HepG2 (cell line): ENCODE data around the gene BCL2L1. TPM values are rescaled to one million over a fixed set of nuclear protein-coding genes. Genes with fewer than 3 reads are reported as not detected.

Experiments
- ETV6 ChIP-seq: sonication (generic); formaldehyde crosslinking; conservative IDR thresholded peaks from 2 replicates; pipeline ENCODE4 v1.4.0; 2020; ENCODE audit warnings: missing genetic modification reagents
- FOXM1 ChIP-seq: sonication (generic); formaldehyde crosslinking; IDR thresholded peaks from 2 replicates; pipeline ENCODE4 v1.5.0; 2020; ENCODE audit warnings: missing genetic modification reagents
- MXD1 ChIP-seq: sonication (generic); formaldehyde crosslinking; IDR thresholded peaks from 2 replicates; pipeline ENCODE4 v1.4.0; 2020; ENCODE audit warnings: mild to moderate bottlenecking, missing genetic modification reagents
- NCOA2 ChIP-seq: sonication (generic); formaldehyde crosslinking; IDR thresholded peaks from 2 replicates; pipeline ENCODE4 v1.8.0; 2022; ENCODE audit warnings: inconsistent platforms
- NCOA5 ChIP-seq: sonication (generic); formaldehyde crosslinking; IDR thresholded peaks from 2 replicates; pipeline ENCODE4 v1.4.0; 2020; ENCODE audit warnings: missing genetic modification reagents
- PHF8 ChIP-seq: sonication (generic); formaldehyde crosslinking; IDR thresholded peaks from 2 replicates; pipeline ENCODE4 v1.5.0; 2020; ENCODE audit warnings: missing genetic modification reagents
- PPARG ChIP-seq: conservative IDR thresholded peaks from 2 replicates; pipeline ENCODE4 v1.6.1; 2016; ENCODE audit warnings: missing biosample characterization, missing genetic modification reagents
- RBM39 ChIP-seq: fragments of 200-400 bp; formaldehyde crosslinking; IDR thresholded peaks from one replicate; pipeline ENCODE4 v1.6.1; 2018; ENCODE audit warnings: antibody characterized with exemption, mild to moderate bottlenecking, low read depth, low read length; ENCODE audit not compliant: poor library complexity, severe bottlenecking
- RFX1 ChIP-seq: fragments of 450-650 bp; IDR thresholded peaks from 2 replicates; pipeline ENCODE4 v1.6.1; 2017
- RNF219 ChIP-seq: sonication (generic); formaldehyde crosslinking; IDR thresholded peaks from 2 replicates; pipeline ENCODE4 v1.5.0; 2020; ENCODE audit warnings: mild to moderate bottlenecking, missing genetic modification reagents
- SKI ChIP-seq: fragments of 450-650 bp; IDR thresholded peaks from one replicate; pipeline ENCODE4 v1.6.1; 2018; ENCODE audit warnings: mild to moderate bottlenecking; ENCODE audit not compliant: partially characterized antibody
- SRF ChIP-seq: IDR thresholded peaks from 2 replicates; pipeline ENCODE4 v1.6.1; 2011; ENCODE audit warnings: mild to moderate bottlenecking, low read depth, low read length, moderate library complexity
- SSRP1 ChIP-seq: IDR thresholded peaks from 2 replicates; pipeline ENCODE4 v1.6.1; 2016; ENCODE audit warnings: control low read depth
- YEATS4 ChIP-seq: sonication (generic); formaldehyde crosslinking; IDR thresholded peaks from 2 replicates; pipeline ENCODE4 v1.4.0; 2020; ENCODE audit warnings: missing genetic modification reagents, borderline replicate concordance
- ZBTB39 ChIP-seq: sonication (generic); formaldehyde crosslinking; IDR thresholded peaks from 2 replicates; pipeline ENCODE4 v1.5.0; 2020; ENCODE audit warnings: missing genetic modification reagents
- ZBTB7B ChIP-seq: sonication (generic); formaldehyde crosslinking; IDR thresholded peaks from 2 replicates; pipeline ENCODE4 v1.4.0; 2020; ENCODE audit warnings: missing genetic modification reagents
- ZKSCAN1 ChIP-seq: fragments of 150-350 bp; IDR thresholded peaks from 2 replicates; pipeline ENCODE4 v1.6.1; 2014; ENCODE audit warnings: low read length
- ZKSCAN8 ChIP-seq: IDR thresholded peaks from 2 replicates; pipeline ENCODE4 v1.6.1; 2016; ENCODE audit warnings: borderline replicate concordance, missing genetic modification reagents, missing compliant biosample characterization
- ZNF136 ChIP-seq: sonication (generic); formaldehyde crosslinking; IDR thresholded peaks from 2 replicates; pipeline ENCODE4 v1.8.1; 2022; ENCODE audit warnings: low read depth, mild to moderate bottlenecking, moderate library complexity, missing genetic modification reagents
- ZNF362 ChIP-seq: sonication (generic); formaldehyde crosslinking; IDR thresholded peaks from 2 replicates; pipeline ENCODE4 v1.4.0; 2020; ENCODE audit warnings: missing genetic modification reagents, mild to moderate bottlenecking, borderline replicate concordance
- ZNF441 ChIP-seq: sonication (generic); formaldehyde crosslinking; IDR thresholded peaks from 2 replicates; pipeline ENCODE4 v1.7.0; 2021; ENCODE audit warnings: missing genetic modification reagents, borderline replicate concordance
- ZNF513 ChIP-seq: sonication (generic); formaldehyde crosslinking; conservative IDR thresholded peaks from 2 replicates; pipeline ENCODE4 v1.5.0; 2020; ENCODE audit warnings: missing genetic modification reagents
- ZNF557 ChIP-seq: sonication (generic); formaldehyde crosslinking; IDR thresholded peaks from 2 replicates; pipeline ENCODE4 v1.4.0; 2020; ENCODE audit warnings: missing genetic modification reagents
- ZSCAN20 ChIP-seq: sonication (generic); formaldehyde crosslinking; IDR thresholded peaks from 2 replicates; pipeline ENCODE4 v1.4.0; 2020; ENCODE audit warnings: missing genetic modification reagents, mild to moderate bottlenecking, borderline replicate concordance
- polyA plus RNA-seq, 8 experiments: library from polyadenylated mRNA; depleted of rRNA in 3 of 8; stranded (reverse) in 7 of 8; unstranded in 1 of 8; fragments of >200 nt; fragmentation: Illumina TruSeq in 4 of 8; extraction: Trizol in 4 of 8; gene quantifications; 2 replicates each; pipeline versions ENCODE4 v1.2.1 to v1.2.3, GENCODE V29; 2011 to 2016; ENCODE audit warnings: low read depth in 4 of 8, missing spikeins in 1 of 8, mixed read lengths in 1 of 8; ENCODE audit not compliant: insufficient read depth in 1 of 8
- total RNA-seq, 5 experiments: library from RNA; depleted of rRNA; stranded (reverse); fragments of >200 nt; fragmentation: Illumina TruSeq; extraction: Trizol; gene quantifications; 2 replicates each; pipeline ENCODE4 v1.2.3, GENCODE V29; 2016; ENCODE audit warnings: low read depth in 1 of 5

Gene BCL2L1
- total and polyA plus RNA-seq, 2 of the 13 experiments (the other 11 are each of a cell fraction or from before 2014, with no cell fraction given): 164 to 258 TPM

- no peak for TF ChIP-seq SRF
- TF ChIP-seq FOXM1 (CRISPR knock-in tag): no peak
- TF ChIP-seq ZNF513: no peak
- TF ChIP-seq ZSCAN20: no peak
- no peak for TF ChIP-seq ZKSCAN1
- TF ChIP-seq ZNF136 (CRISPR knock-in tag): 0 out of 2 replicates have a peak, but pooled peaks have one; percentile 48
- TF ChIP-seq YEATS4: no peak
- TF ChIP-seq NCOA5 (CRISPR knock-in tag): no peak
- TF ChIP-seq ZBTB7B (CRISPR knock-in tag): no peak; the same call in 1 of the 2 replicates
- TF ChIP-seq RBM39: no peak
- no peak for TF ChIP-seq RFX1
- TF ChIP-seq PHF8 (CRISPR knock-in tag): no peak
- TF ChIP-seq MXD1 (CRISPR knock-in tag): no peak
- TF ChIP-seq ZKSCAN8 (CRISPR knock-in tag): peak; percentile 38; the same call in 1 of the 2 replicates
- no peak for TF ChIP-seq ETV6 (CRISPR knock-in tag)
- TF ChIP-seq SKI: peak; percentile 33
- TF ChIP-seq ZNF557 (CRISPR knock-in tag): no peak
- TF ChIP-seq RNF219 (CRISPR knock-in tag): no peak
- peak; percentile 98 for TF ChIP-seq SSRP1 (CRISPR knock-in tag)
- no peak for TF ChIP-seq ZBTB39 (CRISPR knock-in tag)
- TF ChIP-seq ZNF362 (CRISPR knock-in tag): 0 out of 2 replicates have a peak, but pooled peaks have one; percentile 14
- TF ChIP-seq ZNF441: no peak
- TF ChIP-seq NCOA2 (CRISPR knock-in tag): peak; percentile 95
- no peak for TF ChIP-seq PPARG (CRISPR knock-in tag)
Measured at GRCh38 chr20:31712564-31713311, 9.9 kb downstream of the BCL2L1 start (continued).
